LHCN-M2 (cell line): ENCODE measurements around the gene HIC1. TPM values are rescaled to one million over a fixed set of nuclear protein-coding genes. Genes with fewer than 3 reads are reported as not detected.
"Not testable (repeated sequence)": the region's sequence is repeated elsewhere in the genome, so short reads cannot be mapped to it uniquely, and the experiment has no call there.

Experiments
- DNase-seq: peaks from one replicate; pipeline ENCODE4 v3.0.0-alpha.2; 2012; ENCODE audit warnings: low read depth
- polyA plus RNA-seq: library from polyadenylated mRNA; unstranded; fragments of >200 nt; gene quantifications from one replicate; pipeline ENCODE4 v1.2.1, GENCODE V29; 2012; ENCODE audit warnings: missing spikeins
- total RNA-seq: library from RNA; depleted of rRNA; stranded (reverse); fragments of >200 nt; gene quantifications from 2 replicates; pipeline ENCODE4 v1.2.3, GENCODE V29; 2014; rRNA removed

HIC1 gene
- total RNA-seq: 7.5 and 8.8 TPM in 2 replicates
- 3.7 TPM for polyA plus RNA-seq

GRCh38 chr17:2054512-2055291, at the start of gene HIC1:
HIC1 (plus strand) TSS chr17:2055103; CDS start chr17:2056691, 1,588 bp downstream.
- peak; percentile 62 for DNase-seq

GRCh38 chr17:2008332-2009126, 46.4 kb upstream of the HIC1 start:
- DNase-seq: no peak

- DNase-seq: no peak
Measured at GRCh38 chr17:2009737-2010136, 45.2 kb upstream of the HIC1 start.

- peak; percentile 45 for DNase-seq
Measured at GRCh38 chr17:2011411-2012371, 43.2 kb upstream of the HIC1 start.

DNA sequence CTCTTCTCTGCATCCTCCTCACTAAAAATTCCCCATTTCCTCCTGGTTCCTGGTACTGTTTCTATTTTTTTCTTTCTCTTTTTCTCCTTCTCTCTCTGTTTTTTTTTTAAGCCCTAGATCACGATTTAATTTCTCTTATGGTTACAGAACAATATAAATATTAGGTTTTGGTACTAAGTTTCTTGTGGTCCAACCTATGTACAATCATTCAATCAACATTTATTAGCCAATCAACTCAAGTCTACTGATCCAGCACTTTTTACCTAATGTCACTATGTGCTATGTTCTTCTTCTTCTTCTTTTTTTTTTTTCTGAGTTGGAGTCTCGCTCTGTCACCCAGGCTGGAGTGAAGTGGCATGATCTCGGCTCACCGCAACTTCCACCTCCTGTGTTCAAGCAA, 42.4 kb upstream of the HIC1 start:
- DNase-seq: no peak

GRCh38 chr17:2013220-2013993, 41.5 kb upstream of the HIC1 start:
- not testable (repeated sequence) for DNase-seq

DNA sequence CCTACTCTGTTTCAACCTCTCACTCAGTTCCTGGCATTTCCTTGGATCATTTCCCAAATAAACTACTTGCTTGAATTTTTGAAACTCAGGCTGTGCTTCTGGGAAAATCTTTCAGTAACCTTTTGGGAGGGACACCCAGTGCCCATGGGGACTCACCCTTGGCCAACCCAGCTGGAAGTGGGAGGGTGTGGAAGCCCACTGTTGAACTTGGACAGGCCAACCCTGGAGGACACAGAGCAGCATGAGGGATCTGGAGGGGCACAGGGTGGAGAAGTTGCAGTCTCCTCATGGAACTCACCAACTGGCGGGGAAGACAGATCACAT, 40.9 kb upstream of the HIC1 start:
- DNase-seq: no peak

GRCh38 chr17:2015314-2015713, 39.6 kb upstream of the HIC1 start:
- DNase-seq: no peak

GRCh38 chr17:2016494-2016893, 38.4 kb upstream of the HIC1 start:
- DNase-seq: no peak

DNA sequence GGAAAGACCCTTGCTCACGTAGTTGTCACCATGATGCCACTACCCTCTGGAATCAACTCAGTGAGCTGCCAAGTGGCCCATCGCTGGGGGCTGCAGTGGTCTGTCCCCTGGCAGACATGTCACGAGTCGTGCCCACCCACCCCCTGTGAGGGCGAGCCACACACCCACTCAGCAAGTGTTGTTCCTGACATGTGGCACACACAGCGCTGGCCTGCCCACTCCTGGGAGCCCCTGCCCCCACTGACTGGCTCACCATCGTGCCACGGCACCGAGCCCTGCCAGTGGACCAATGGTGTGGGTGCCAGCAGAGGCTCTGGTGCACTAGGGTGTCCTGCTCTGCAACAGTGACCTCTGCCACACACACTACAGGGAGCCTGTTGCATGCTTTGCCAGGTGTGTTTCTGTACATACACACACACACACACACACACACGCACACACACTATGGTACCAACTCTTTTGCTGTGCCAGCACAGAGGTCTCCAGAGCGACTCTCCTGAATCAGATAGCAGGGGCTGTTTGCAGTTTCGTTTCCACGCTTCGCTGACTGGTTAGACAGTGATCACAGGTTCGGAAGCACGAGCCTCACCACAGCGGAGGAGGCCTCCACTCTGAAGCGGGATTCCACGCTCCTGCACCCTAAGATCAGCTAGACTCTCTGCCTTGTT, 37.5 kb upstream of the HIC1 start:
- no peak for DNase-seq

GRCh38 chr17:2018716-2019510, 36.0 kb upstream of the HIC1 start:
- DNase-seq: no peak

GRCh38 chr17:2019723-2020122, 35.2 kb upstream of the HIC1 start:
- no peak for DNase-seq

DNA sequence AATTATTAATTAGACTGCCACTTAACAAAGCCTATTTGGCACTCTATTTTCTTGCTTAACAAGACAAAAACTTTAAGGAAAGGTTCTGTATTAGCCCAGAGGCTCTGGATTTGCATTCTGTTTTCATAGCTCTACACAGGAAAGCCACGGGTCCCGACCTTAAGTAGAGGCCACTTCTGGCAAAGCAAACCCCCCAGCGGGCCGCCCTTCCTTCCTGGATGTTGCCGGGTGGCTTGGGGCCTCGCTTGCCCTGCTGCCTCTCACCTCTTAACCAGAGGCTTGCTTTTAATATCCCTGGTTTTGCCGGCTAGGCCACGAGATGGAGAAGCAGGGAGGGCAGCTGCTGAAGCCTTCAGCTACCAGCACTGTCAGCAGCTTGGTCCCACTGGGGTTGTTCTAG, 34.2 kb upstream of the HIC1 start:
- no peak for DNase-seq

DNA sequence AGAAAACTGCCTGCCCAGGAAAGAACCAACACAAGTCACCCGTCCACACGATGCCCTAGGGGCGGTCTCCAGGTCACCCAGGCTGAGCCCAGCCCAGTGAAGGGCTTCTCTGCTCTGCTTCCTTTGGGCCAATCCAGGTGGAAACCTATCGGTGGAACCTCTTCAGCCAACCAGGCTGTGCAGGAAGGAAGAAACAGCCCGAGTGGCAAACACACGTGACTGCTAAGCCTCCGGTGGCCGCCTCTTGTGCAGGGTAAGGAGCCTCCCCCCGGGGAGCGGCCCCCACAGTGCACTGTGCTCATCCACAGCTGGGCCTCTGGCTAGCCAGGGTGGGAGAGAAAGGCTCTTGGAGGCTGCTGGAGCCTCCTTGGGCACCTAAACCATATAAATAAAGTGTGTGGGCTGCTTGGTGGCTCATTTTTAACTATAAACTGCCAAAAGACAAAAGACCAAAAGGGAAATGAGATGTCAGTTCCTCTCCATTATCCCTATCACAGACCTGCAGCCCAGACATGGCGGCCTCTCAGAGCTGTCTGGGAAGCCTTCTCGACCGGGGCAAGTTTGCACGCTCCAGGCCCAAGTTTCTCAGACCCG, 32.2 kb upstream of the HIC1 start:
- no peak for DNase-seq

- no peak for DNase-seq
Measured at GRCh38 chr17:2023256-2023655, 31.6 kb upstream of the HIC1 start.

- no peak for DNase-seq
Measured at GRCh38 chr17:2023692-2024571, 31.0 kb upstream of the HIC1 start.

GRCh38 chr17:2024572-2025219, 30.2 kb upstream of the HIC1 start:
- DNase-seq: no peak

- DNase-seq: peak; percentile 44
Measured at GRCh38 chr17:2025220-2025621, 29.7 kb upstream of the HIC1 start, which contains the start of gene RTN4RL1. RTN4RL1 (minus strand) TSS chr17:2025334; CDS start chr17:2024865, 469 bp downstream.
